ENCODE results near the gene B3GAT1. TPM values are rescaled to one million over a fixed set of nuclear protein-coding genes. Genes with fewer than 3 reads are reported as not detected.

B3GAT1 gene
- total RNA-seq, 1 donor from 2014 or later, result 0.32 TPM

DNA sequence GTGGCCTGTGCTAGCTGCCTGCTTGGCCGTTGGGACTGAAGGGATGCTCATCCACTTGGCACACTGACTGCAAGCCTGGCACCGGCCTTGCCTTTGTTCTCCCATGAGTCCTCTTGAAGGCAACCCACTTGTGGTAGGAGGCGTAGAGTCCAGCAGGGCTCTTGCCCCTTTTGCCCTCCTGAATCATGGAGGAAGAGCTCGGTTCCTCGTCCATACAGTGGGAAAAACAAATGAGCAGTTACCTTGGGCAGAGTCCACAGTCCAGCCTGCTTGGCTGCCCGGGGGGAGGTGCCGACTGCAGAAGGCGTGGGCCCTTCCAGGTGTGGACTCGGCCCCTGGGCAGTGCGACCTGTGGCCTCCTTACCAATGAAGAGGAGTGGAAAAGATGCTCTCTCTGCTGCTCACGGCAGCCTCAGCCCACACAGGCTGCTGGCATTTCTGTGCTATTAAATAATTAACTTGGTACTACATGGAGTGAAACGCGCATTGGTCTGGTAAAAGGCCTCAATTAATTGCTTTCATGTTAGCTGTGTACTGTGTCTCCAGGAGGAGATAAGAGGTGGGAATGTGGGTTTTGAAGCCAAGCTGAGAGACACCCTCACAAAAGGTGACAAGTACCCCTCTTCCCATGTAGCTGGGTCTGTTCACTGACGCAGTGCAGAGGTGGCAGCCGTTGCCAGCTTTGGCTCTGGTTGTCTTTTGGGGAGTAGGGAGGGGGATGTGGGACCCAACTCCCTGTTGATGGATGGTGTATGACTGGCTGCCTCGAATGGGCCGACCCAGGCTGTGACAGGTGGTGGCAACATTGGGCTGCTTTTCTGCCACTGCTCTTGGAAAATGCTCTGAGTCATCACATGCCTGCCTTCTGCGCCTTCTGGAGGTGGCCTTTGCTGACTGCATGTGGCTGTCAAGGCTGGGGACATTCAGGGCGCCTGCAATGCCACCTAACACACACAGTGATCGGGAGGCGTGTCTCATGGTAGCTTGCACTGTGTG is 26.8 kb upstream of the B3GAT1 start:
- DNase-seq (ENCODE audit: low spot score in 2 of 2), result no peak
- Histone ChIP-seq H3K4me3 (no peak overlapping the region), H3K9me3 (no peaks in the 10 kb centered on the region), H3K36me3 (no peaks in the 10 kb centered on the region), H3K27ac (no peak overlapping the region), H3K27me3 (no peaks in the 10 kb centered on the region), H3K4me1 (no peaks in the 10 kb centered on the region)
- intact Hi-C loops (cut with DNase I), result no loop called here
- TF ChIP-seq, protein P1, sequence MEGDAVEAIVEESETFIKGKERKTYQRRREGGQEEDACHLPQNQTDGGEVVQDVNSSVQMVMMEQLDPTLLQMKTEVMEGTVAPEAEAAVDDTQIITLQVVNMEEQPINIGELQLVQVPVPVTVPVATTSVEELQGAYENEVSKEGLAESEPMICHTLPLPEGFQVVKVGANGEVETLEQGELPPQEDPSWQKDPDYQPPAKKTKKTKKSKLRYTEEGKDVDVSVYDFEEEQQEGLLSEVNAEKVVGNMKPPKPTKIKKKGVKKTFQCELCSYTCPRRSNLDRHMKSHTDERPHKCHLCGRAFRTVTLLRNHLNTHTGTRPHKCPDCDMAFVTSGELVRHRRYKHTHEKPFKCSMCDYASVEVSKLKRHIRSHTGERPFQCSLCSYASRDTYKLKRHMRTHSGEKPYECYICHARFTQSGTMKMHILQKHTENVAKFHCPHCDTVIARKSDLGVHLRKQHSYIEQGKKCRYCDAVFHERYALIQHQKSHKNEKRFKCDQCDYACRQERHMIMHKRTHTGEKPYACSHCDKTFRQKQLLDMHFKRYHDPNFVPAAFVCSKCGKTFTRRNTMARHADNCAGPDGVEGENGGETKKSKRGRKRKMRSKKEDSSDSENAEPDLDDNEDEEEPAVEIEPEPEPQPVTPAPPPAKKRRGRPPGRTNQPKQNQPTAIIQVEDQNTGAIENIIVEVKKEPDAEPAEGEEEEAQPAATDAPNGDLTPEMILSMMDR (IDR thresholded peaks at IDR 0.05), result no peak

DNA sequence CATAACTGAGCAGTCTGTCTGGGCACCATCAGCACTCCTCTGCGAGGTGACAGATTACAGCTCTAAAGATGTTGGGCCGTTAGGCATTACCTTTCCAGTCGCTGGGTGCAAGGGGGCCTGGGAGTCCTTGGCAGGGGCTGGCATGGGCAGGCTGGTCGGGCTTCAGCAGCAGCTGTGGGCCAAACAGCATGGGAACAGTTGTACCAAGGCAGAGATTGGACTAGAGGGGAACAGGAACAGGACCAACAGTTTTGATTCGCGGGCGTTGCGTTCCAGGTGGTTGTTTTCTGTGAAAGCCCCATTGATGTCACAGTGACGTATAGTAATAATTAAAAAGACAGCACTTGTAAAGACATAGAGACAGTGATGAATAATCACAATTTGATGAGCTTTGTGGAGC is 25.8 kb upstream of the B3GAT1 start:
- TF ChIP-seq, protein P1 (IDR thresholded peaks at IDR 0.05), result no peak
- Histone ChIP-seq H3K36me3 (no peaks in the 10 kb centered on the region), H3K4me1 (no peaks in the 10 kb centered on the region), H3K27ac (no peak overlapping the region), H3K27me3 (no peaks in the 10 kb centered on the region), H3K4me3 (no peak overlapping the region), H3K9me3 (no peaks in the 10 kb centered on the region)
- intact Hi-C loops (cut with DNase I), result no loop called here
- no peak for DNase-seq (ENCODE audit: low spot score in 2 of 2)

DNA sequence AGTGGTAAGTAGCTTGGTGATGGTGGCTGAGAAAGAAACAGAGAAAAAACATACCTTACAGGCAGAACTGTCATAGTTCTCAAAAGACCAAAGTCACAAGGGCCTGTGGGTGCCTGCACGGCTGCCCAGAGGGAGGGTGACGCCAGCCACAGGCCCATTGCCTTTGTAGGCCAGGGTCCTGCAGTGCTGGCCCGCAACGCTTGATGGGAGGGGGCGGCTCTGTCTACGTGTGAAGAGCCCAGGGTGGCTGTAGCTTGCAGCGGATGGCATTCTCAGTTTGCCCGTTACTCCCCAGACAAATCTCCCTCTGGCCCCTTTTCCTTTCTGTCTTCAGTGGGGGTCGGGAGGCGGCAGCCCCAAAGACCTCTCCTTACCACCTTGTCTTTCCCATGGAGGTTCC is 24.7 kb upstream of the B3GAT1 start:
- intact Hi-C loops (cut with DNase I), result no loop called here
- no peaks in the 10 kb centered on the region for H3K9me3 ChIP-seq
- H3K36me3 ChIP-seq, result no peaks in the 10 kb centered on the region
- DNase-seq (ENCODE audit: low spot score in 2 of 2), result no peak
- H3K4me1 ChIP-seq, result no peaks in the 10 kb centered on the region
- no peaks in the 10 kb centered on the region for H3K27me3 ChIP-seq
- no peak overlapping the region for H3K27ac ChIP-seq
- TF ChIP-seq, protein P1 (IDR thresholded peaks at IDR 0.05), result no peak
- H3K4me3 ChIP-seq, result no peak overlapping the region

DNA sequence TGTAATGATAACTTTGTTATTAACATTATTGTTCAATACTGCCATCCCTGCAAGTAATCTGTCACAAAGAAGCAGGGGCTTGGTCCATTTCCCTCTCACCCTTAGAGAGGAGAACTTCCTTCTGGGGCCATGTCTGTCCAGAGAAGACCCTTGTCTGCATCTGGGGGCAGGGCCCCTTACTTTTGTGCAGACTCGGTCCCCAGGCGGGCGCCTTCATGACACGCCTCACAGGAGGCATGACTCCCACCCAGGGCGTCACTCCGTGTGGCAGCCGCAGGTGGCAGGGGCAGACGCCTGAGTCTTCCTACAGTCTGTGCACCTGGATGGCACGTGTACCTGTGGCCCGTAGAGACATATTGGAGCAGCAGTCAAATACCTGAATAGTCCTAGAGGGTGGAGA is 21.8 kb upstream of the B3GAT1 start:
- Histone ChIP-seq H3K27ac (no peak overlapping the region), H3K4me1 (no peaks in the 10 kb centered on the region), H3K27me3 (no peaks in the 10 kb centered on the region), H3K9me3 (no peaks in the 10 kb centered on the region), H3K4me3 (no peak overlapping the region), H3K36me3 (no peaks in the 10 kb centered on the region)
- TF ChIP-seq, protein P1 (IDR thresholded peaks at IDR 0.05), result no peak
- DNase-seq (ENCODE audit: low spot score in 2 of 2), result no peak
- intact Hi-C loops (cut with DNase I), result no loop called here

DNA sequence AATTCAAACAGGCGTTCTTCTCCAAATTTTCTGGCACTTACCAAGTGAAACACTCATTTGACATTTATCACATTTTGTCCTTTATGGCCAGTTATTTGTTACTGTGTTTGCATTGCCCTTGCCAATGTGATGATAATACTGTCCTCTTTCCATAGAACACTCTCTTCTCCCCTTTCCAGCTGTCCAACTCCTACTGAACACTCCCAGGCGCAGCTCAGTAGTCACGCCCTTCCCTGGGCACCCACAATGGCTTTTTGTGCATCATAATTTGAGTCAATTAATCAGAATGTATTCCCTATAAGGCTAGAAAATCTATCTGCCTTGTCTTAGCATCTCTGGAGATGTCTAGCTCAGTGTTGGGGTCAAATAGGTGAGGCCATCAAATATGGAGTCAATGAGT is 21.2 kb upstream of the B3GAT1 start:
- intact Hi-C loops (cut with DNase I), result no loop called here
- Histone ChIP-seq H3K36me3 (no peaks in the 10 kb centered on the region), H3K27ac (no peak overlapping the region), H3K4me3 (no peak overlapping the region), H3K4me1 (no peaks in the 10 kb centered on the region), H3K9me3 (no peaks in the 10 kb centered on the region), H3K27me3 (no peaks in the 10 kb centered on the region)
- TF ChIP-seq, protein P1 (IDR thresholded peaks at IDR 0.05), result no peak
- no peak for DNase-seq (ENCODE audit: low spot score in 2 of 2)

Data from ascending aorta (tissue), 2 donors.